GM13976 (cell line): Measurements from ENCODE around the gene TMEM255B.

Experiments used
- DNase-seq: peaks from one replicate; pipeline ENCODE4 v3.0.0; 2012; ENCODE audit warnings: low spot score
- in situ Hi-C: fragments of 300-500 bp; cut with MboI; formaldehyde crosslinking; loops from one replicate; pipeline ENCODE4 v1.12.0; 2022; ENCODE audit warnings: low sequenced_read_pairs, mixed read lengths, inconsistent platforms; ENCODE audit not compliant: unreplicated experiment
- TF ChIP-seq, protein P1 (sequence below): IDR thresholded peaks from 2 replicates; pipeline ENCODE4 v1.5.1; 2012; ENCODE audit warnings: borderline replicate concordance, mild to moderate bottlenecking; ENCODE audit not compliant: insufficient read depth; ENCODE audit errors: extremely low read depth, missing control alignments, control extremely low read depth

Gene TMEM255B

DNA sequence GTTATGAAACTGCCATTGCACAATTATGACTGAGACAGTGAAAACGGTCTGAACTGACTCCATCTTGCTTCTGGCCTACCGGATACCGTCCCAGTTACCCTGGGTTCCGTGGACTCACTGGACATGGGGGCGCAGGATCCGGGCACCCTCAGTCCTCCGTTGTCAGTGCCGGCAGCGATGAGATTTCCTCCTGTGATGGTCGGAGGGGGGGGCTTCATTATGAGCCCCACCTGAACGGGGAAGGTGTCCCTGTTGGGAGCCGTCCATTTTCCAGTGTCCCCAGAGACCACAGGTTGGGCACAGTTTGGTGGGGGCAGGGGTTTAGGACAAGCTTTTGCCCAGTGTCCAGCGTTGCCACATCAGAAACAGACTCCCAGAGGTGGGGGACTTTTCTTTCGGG lies 23.4 kb downstream of the TMEM255B start:
- no peak for DNase-seq
- TF ChIP-seq, protein P1, sequence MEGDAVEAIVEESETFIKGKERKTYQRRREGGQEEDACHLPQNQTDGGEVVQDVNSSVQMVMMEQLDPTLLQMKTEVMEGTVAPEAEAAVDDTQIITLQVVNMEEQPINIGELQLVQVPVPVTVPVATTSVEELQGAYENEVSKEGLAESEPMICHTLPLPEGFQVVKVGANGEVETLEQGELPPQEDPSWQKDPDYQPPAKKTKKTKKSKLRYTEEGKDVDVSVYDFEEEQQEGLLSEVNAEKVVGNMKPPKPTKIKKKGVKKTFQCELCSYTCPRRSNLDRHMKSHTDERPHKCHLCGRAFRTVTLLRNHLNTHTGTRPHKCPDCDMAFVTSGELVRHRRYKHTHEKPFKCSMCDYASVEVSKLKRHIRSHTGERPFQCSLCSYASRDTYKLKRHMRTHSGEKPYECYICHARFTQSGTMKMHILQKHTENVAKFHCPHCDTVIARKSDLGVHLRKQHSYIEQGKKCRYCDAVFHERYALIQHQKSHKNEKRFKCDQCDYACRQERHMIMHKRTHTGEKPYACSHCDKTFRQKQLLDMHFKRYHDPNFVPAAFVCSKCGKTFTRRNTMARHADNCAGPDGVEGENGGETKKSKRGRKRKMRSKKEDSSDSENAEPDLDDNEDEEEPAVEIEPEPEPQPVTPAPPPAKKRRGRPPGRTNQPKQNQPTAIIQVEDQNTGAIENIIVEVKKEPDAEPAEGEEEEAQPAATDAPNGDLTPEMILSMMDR, result no peak

DNA sequence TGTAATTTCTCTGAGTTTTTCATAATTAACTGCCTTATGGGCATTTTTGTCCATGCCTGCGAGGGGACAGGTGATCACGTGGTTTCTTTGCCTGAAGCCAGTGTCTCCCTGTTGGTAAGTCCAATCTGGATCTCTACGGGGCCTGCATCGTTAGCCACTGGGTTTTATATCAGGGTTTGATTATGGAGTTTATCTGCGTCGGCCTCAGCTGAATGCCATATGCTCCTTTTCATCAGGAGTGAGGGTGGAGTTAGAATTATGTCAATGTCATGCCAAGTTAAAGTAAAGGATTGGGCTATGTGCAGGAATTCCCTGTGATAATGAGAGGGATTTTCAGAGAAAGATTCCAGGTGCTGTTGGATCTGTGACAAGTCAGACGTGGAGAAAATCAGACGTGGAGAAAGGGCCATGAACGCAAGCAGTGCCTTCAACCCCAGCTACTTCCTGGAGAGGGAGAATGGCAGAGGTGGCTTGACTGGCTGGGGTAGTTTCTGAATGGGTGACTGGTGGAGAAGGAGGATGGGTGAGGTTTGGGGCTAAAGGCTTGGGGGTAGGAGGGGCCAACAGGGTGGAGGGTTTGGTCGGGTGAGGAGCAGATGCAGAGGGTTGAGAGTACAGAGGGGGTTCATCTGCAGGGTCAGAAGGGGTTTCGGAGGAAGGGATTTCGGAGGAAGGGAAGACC lies 24.3 kb downstream of the TMEM255B start:
- TF ChIP-seq, protein P1, result no peak

More for the DNA sequence above, 23.4 kb downstream of the TMEM255B start:
- in situ Hi-C loops, result no loop called here

DNA sequence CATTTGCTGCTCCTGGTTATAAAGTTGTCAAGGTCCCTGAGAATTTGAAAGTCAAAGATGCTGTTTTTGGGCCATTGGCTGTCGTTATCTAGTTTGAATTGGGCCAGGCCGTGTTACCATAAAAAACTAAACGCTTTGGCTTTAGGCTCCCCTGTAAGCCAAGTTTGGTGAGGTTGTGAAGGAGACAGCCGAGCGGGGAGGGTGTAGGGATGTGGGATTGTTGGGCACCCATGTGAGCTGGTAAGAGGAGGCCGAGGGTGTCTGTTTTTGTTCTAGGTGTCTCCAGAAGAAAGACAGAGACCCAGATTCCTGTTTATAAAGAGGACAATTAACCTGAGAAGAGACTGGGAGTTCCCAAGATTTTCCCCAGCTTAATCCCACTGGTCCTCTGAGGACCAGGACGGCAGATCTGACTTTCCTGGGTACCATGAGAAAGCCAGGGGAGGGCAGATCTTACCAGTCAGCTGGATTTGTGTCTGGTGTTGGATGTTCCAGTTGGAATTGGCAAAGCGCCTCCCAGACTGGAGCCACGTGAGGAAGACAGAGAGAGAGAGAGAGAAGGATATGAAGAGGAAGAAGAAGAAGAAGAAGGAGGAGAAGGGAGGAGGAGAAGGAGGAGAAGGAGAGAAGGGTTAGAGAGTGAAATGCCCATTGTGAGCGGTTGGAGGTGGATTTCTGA lies 25.1 kb downstream of the TMEM255B start:
- TF ChIP-seq, protein P1, result no peak
- no peak for DNase-seq
- in situ Hi-C loops, result no loop called here

More for the DNA sequence above, 24.3 kb downstream of the TMEM255B start:
- DNase-seq, result no peak
- in situ Hi-C loops, result no loop called here

DNA sequence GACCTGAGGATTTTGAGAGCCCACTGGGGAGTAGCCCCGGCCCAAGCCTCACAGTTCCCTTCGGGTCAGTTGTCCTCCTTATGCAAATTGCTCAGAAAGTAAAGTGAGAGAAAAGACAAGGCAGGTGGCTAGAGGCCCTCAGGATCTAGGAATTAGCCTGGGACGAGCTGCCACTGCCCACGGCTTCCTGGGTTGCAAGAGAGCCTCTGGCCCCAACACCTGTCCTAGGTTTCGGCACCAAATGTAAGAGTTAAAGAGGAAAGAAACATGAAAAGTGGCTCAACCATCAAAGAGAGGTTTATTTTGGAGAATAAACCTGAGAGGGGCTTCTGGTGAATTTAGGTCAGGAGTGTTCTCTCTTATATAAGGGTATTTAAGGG lies 25.6 kb downstream of the TMEM255B start:
- no peak for DNase-seq
- in situ Hi-C loops, result no loop called here
- TF ChIP-seq, protein P1, result no peak

DNA sequence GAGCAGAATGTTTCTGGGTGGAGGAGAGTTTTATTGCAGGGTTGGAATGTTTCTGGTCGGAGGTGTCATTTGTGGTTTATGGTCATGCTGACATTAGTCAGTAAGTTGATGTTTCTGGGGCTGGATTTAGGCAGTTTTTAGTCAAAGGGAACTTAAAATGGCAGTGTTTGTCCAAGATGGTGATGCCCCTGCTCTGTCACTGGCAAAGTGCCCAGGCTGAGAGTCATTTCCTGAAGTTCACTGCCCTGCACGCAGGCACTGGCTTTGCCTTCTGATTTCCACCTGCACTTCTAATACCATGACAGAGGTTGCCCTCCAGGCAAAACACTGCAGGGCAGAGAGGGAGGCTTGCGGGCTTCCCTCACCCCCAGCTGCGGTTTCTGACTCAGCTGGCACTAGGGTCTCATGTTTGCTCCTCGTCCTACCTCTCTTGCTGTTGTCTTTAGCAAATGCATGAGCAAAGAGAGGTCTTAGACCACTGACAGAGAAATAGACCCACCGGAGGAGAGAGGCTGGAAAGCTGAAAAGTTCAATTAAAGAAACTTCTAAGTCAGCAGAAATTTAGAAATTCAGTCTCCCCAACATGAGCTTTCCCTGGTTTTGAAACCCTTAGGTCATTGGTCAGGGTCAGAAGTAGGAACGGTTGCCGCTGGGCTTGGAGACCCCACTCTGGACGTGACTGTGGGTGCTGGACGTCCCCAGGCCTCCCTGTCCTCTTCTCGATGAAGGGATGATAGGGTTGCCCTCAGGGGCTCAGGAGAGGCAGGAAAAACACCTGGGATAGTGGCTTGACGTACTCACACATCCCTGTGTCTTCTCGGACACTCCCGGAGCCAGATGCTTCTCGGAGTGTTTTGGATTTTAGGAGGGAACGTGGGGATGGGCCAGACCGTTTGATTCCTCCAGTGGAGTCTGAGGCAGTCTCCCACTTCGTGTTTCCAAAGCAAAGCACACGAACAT lies 26.3 kb downstream of the TMEM255B start:
- in situ Hi-C loops, result no loop called here
- TF ChIP-seq, protein P1, result no peak
- DNase-seq, result no peak

DNA sequence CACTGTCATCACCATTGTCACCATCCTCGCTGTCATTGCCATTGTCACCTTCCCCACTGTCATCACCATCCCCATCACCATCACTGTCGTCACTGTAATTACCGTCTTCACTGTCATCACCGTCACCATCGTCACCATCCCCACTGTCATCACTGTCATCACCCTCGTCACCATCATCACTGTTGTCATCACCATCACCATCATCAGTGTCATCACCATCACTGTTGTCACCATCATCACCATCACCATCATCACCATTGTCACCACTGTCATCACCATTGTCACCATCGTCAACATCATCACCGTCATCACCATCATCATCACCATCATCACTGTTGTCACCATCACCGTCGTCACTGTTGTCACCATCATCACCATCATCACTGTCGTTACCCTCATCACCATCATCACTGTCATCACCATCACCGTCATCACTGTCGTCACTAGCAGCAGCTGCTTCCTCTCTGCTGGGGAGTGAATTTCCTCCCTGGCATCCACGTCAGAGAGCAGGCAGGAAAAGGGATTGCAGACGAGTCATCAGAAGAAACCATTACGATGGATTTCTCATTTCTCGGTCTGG lies 27.3 kb downstream of the TMEM255B start:
- in situ Hi-C loops, result no loop called here
- TF ChIP-seq, protein P1, result no peak
- DNase-seq, result no peak
